IgD-negative memory B cell (primary cell): ENCODE measurements around the gene DAPK1. TPM values are rescaled to one million over a fixed set of nuclear protein-coding genes. Genes with fewer than 3 reads are reported as not detected.
"Not testable (repeated sequence)": the region's sequence is repeated elsewhere in the genome, so short reads cannot be mapped to it uniquely, and the experiment has no call there.

ENCODE experiments used
- H3K27ac Mint-ChIP-seq, 3 donors: one replicate each; pipeline ENCODE4 v1.8.0; 2020 to 2022; ENCODE audit warnings: mild to moderate bottlenecking in 3 of 3, mixed read lengths in 3 of 3, moderate library complexity in 1 of 3
- H3K27me3 Mint-ChIP-seq: one replicate; pipeline ENCODE4 v1.8.0; 2021; ENCODE audit warnings: mixed read lengths
- H3K36me3 Mint-ChIP-seq: one replicate; pipeline ENCODE4 v1.8.0; 2020; ENCODE audit warnings: mild to moderate bottlenecking, mixed read lengths
- H3K4me1 Mint-ChIP-seq, 3 donors: one replicate each; pipeline ENCODE4 v1.8.0; 2020 to 2022; ENCODE audit warnings: mixed read lengths in 3 of 3, mild to moderate bottlenecking in 1 of 3
- H3K4me3 Mint-ChIP-seq, 4 donors: one replicate each; pipeline ENCODE4 v1.8.0; 2020 to 2022; ENCODE audit warnings: mild to moderate bottlenecking in 4 of 4, mixed read lengths in 4 of 4, moderate library complexity in 3 of 4
- H3K9me3 Mint-ChIP-seq, 3 donors: one replicate each; pipeline ENCODE4 v1.8.0; 2020 to 2021; ENCODE audit warnings: mixed read lengths in 3 of 3, mild to moderate bottlenecking in 1 of 3
- polyA plus RNA-seq: library from polyadenylated mRNA; unstranded; fragments of 300-500 nt; fragmentation: Illumina TruSeq; gene quantifications from one replicate; pipeline ENCODE4 v1.2.3, GENCODE V29; 2021

DAPK1 gene
- polyA plus RNA-seq, 1 donor from 2014 or later, result 0.86 TPM

GRCh38 chr9:87744247-87744646 is 246.6 kb downstream of the DAPK1 start:
- not testable (repeated sequence) for H3K4me3 Mint-ChIP-seq

GRCh38 chr9:87746186-87746585 is 248.5 kb downstream of the DAPK1 start:
- no peak overlapping the region for H3K27ac Mint-ChIP-seq
- peaks cover 1% of the 10 kb centered on the region for H3K36me3 Mint-ChIP-seq
- peaks cover 4% of the 10 kb centered on the region for H3K27me3 Mint-ChIP-seq
- H3K4me3 Mint-ChIP-seq, result no peak overlapping the region
- peaks cover 0 to 2% (median 2%) of the 10 kb centered on the region in 3 donors for H3K9me3 Mint-ChIP-seq
- no peaks in the 10 kb centered on the region for H3K4me1 Mint-ChIP-seq

More at GRCh38 chr9:87744247-87744646, 246.6 kb downstream of the DAPK1 start:
- H3K36me3 Mint-ChIP-seq, H3K4me1 Mint-ChIP-seq, H3K9me3 Mint-ChIP-seq, H3K27me3 Mint-ChIP-seq, H3K27ac Mint-ChIP-seq: not testable (repeated sequence)

DNA sequence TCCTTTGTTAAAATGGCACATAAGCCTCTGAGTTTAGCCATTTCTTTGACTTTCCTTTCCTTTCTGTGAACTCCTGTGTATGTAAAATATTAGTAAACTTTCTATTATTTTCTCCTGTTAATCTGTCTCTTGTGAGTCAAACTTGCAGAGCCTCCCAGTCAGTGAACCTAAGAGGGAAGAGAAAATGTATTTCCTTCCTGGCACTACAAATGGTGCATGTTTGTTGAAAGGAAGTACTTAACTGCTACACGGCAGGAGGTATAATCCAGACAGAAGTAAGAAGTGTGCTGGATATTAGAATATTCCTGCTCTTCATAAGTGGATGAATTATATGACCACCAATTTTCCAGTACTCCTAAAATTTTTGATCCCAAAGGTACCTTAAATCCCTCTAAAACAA is 251.2 kb downstream of the DAPK1 start:
- Mint-ChIP-seq H3K4me1 (no peaks in the 10 kb centered on the region), H3K4me3 (no peak overlapping the region), H3K9me3 (peaks cover 0 to 5% (median 2%) of the 10 kb centered on the region in 3 donors), H3K36me3 (peaks cover 1% of the 10 kb centered on the region), H3K27me3 (peaks cover 4% of the 10 kb centered on the region), H3K27ac (no peak overlapping the region)

DNA sequence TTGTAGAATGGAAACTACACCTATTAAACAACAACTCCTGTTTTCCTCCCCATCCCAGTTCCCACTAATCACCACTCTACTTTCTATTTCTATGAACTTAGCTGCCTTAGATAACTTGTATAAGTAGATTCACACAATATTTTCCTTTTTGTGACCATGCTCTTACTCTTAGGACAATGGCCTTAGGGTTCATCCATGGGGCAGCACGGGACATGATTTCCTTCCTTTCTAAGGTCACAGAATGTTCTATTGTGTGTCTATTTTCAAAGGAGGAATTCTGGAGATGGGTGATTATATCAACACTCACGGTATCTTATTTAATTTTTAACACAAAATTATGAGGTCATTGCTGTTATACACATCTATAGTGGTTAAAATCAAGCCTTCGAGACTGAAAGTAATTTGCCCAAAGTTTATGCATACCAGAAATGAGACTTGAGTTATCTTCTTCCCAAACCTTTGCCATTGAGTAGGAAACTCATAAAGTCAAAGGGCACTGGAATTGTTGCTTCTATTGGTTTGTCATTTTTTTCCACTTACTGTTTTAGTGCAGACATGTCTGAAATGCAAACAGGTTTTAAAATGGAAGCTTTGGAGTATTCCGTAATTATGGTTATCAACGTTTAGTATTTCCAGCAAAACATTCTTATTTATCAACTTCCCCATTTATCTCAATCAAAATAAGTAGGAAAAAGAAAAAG is 251.8 kb downstream of the DAPK1 start:
- peaks cover 0 to 5% (median 2%) of the 10 kb centered on the region in 3 donors for H3K9me3 Mint-ChIP-seq
- no peaks in the 10 kb centered on the region for H3K36me3 Mint-ChIP-seq
- H3K27me3 Mint-ChIP-seq, result peaks cover 4% of the 10 kb centered on the region
- no peaks in the 10 kb centered on the region for H3K4me1 Mint-ChIP-seq
- no peak overlapping the region for H3K4me3 Mint-ChIP-seq
- H3K27ac Mint-ChIP-seq, result no peak overlapping the region

DNA sequence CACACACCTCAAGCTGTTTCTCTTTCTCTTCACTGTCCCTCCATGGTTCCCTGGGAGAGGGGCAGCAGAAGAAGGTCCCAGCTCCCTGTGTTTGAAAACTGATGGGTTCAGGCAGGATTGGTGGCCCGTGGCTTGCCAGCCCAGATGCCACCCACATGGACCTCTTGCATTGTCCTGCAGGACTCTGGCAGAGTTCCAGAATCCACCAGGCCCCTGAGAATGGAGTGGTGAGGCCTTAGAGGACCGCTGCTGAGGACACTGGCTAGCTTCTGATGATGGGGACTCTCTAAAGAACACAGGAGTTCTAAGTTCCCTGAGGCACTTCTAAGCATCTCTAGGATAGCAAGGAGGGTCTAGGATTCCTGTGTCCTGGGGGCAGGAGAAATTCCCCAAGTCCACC is 253.1 kb downstream of the DAPK1 start:
- Mint-ChIP-seq H3K36me3 (no peaks in the 10 kb centered on the region), H3K4me1 (no peaks in the 10 kb centered on the region), H3K27ac (no peak overlapping the region), H3K27me3 (peaks cover 4% of the 10 kb centered on the region), H3K9me3 (peaks cover 1 to 5% (median 3%) of the 10 kb centered on the region in 3 donors), H3K4me3 (no peak overlapping the region)

- peaks cover 4% of the 10 kb centered on the region for H3K27me3 Mint-ChIP-seq
- H3K36me3 Mint-ChIP-seq, result no peaks in the 10 kb centered on the region
- peaks cover 1 to 5% (median 3%) of the 10 kb centered on the region in 3 donors for H3K9me3 Mint-ChIP-seq
- no peak overlapping the region for H3K4me3 Mint-ChIP-seq
- no peak overlapping the region for H3K27ac Mint-ChIP-seq
- no peaks in the 10 kb centered on the region for H3K4me1 Mint-ChIP-seq
Observed at GRCh38 chr9:87751423-87751822, 253.8 kb downstream of the DAPK1 start.

GRCh38 chr9:87751868-87752267 is 254.2 kb downstream of the DAPK1 start:
- H3K4me3 Mint-ChIP-seq, result no peak overlapping the region
- H3K36me3 Mint-ChIP-seq, result no peaks in the 10 kb centered on the region
- H3K9me3 Mint-ChIP-seq, result peaks cover 1 to 5% (median 3%) of the 10 kb centered on the region in 3 donors
- H3K27me3 Mint-ChIP-seq, result peaks cover 2% of the 10 kb centered on the region
- H3K4me1 Mint-ChIP-seq, result no peaks in the 10 kb centered on the region
- no peak overlapping the region for H3K27ac Mint-ChIP-seq

DNA sequence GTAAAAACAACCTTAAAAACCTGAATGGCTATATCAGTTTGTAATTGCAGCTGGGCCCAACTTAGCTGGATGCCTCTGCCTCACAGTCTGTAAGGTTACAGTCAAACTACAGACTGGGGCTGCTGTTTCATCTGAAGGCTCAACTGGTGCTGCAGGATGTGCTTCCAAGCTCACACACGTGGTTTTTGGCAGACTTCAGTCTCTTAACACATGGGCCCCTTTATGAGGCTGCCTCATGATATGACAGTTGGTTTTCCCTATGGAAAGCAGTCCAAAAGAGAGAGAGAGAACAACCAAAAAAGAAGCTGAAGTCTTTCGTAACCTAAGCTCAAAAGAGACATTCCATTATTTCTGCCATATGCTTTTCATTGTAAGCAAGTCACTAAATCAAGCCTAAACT is 255.6 kb downstream of the DAPK1 start:
- H3K36me3 Mint-ChIP-seq, result no peaks in the 10 kb centered on the region
- H3K4me1 Mint-ChIP-seq, result no peaks in the 10 kb centered on the region
- H3K27me3 Mint-ChIP-seq, result peaks cover 2% of the 10 kb centered on the region
- H3K27ac Mint-ChIP-seq, result no peak overlapping the region
- peaks cover 1 to 5% (median 3%) of the 10 kb centered on the region in 3 donors for H3K9me3 Mint-ChIP-seq
- no peak overlapping the region for H3K4me3 Mint-ChIP-seq

Other genes starting within 250 kb of the DAPK1 start
- gene CTSL, start 228.3 kb downstream of the DAPK1 start, polyA plus RNA-seq, result 1.4 TPM